ENCODE data around the gene COL4A6.

Gene COL4A6

GRCh38 chrX:108216919-108217571, 221.2 kb downstream of the COL4A6 start:
- no peak for DNase-seq (ENCODE audit: low spot score)

- no peak for DNase-seq (ENCODE audit: low spot score)
Measured at GRCh38 chrX:108216405-108216804, 221.8 kb downstream of the COL4A6 start.

- DNase-seq (ENCODE audit: low spot score) = no peak
Measured at GRCh38 chrX:108211301-108211700, 226.9 kb downstream of the COL4A6 start.

GRCh38 chrX:108209006-108209554, 229.1 kb downstream of the COL4A6 start:
- DNase-seq (ENCODE audit: low spot score) = no peak

GRCh38 chrX:108203540-108203939, 234.7 kb downstream of the COL4A6 start:
- no peak for DNase-seq (ENCODE audit: low spot score)

GRCh38 chrX:108199691-108200090, 238.5 kb downstream of the COL4A6 start:
- peak; percentile 1 for DNase-seq (ENCODE audit: low spot score)

GRCh38 chrX:108199041-108199440, 239.2 kb downstream of the COL4A6 start:
- DNase-seq (ENCODE audit: low spot score) = no peak

GRCh38 chrX:108198420-108198819, 239.8 kb downstream of the COL4A6 start:
- DNase-seq (ENCODE audit: low spot score) = no peak

GRCh38 chrX:108186811-108187210, 251.4 kb downstream of the COL4A6 start:
- DNase-seq (ENCODE audit: low spot score) = peak; percentile 1

GRCh38 chrX:108178143-108178498, 260.1 kb downstream of the COL4A6 start:
- no peak for DNase-seq (ENCODE audit: low spot score)

- no peak for DNase-seq (ENCODE audit: low spot score)
Measured at GRCh38 chrX:108177351-108178142, 260.7 kb downstream of the COL4A6 start.

GRCh38 chrX:108173874-108174273, 264.3 kb downstream of the COL4A6 start:
- no peak for DNase-seq (ENCODE audit: low spot score)

- no peak for DNase-seq (ENCODE audit: low spot score)
Measured at GRCh38 chrX:108171671-108172070, 266.6 kb downstream of the COL4A6 start.

- DNase-seq (ENCODE audit: low spot score) = no peak
Measured at GRCh38 chrX:108169768-108170167, 268.5 kb downstream of the COL4A6 start.

- no peak for DNase-seq (ENCODE audit: low spot score)
Measured at GRCh38 chrX:108168961-108169740, 269.1 kb downstream of the COL4A6 start.

- DNase-seq (ENCODE audit: low spot score) = peak; percentile 0
Measured at GRCh38 chrX:108167211-108167872, 270.9 kb downstream of the COL4A6 start.

GRCh38 chrX:108165383-108166111, 272.7 kb downstream of the COL4A6 start:
- no peak for DNase-seq (ENCODE audit: low spot score)

GRCh38 chrX:108163333-108164082, 274.7 kb downstream of the COL4A6 start:
- no peak for DNase-seq (ENCODE audit: low spot score)

- DNase-seq (ENCODE audit: low spot score) = no peak
Measured at GRCh38 chrX:108162265-108162664, 276.0 kb downstream of the COL4A6 start.

- DNase-seq (ENCODE audit: low spot score) = no peak
Measured at GRCh38 chrX:108160309-108160708, 277.9 kb downstream of the COL4A6 start.
